CD4-positive, alpha-beta T cell treated with Interleukin-1 beta for 1 hour (primary cell): Measurements from ENCODE around the gene ANGPTL2.

Experiments
- DNase-seq, 2 donors: peaks; one replicate each; pipeline ENCODE4 v3.0.0-alpha.2; 2020 to 2022

ANGPTL2 gene

GRCh38 chr9:127116088-127116726, 6.2 kb downstream of the ANGPTL2 start:
- no peak for DNase-seq

DNA sequence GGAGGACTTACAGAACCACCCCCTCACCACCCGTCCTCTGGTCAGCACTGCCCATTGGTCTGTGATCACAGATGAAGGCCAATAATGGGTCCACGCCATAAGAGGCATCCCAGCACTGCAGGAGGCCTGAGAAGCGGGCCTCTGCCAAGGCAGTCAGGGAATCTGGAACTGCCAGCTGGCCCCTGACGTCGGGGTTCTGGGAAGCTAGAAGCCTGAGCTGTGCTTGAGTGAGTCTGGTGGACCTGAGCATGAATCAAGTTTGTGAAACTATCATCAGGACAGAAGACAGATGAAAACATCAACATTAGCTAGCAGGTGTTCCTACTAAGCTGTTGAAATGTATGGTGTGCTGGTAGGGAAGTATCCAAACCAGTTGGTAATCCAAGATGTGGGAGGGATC, 7.8 kb downstream of the ANGPTL2 start:
- DNase-seq: no peak

- DNase-seq: no peak
Measured at GRCh38 chr9:127113191-127113972, 9.1 kb downstream of the ANGPTL2 start.

DNA sequence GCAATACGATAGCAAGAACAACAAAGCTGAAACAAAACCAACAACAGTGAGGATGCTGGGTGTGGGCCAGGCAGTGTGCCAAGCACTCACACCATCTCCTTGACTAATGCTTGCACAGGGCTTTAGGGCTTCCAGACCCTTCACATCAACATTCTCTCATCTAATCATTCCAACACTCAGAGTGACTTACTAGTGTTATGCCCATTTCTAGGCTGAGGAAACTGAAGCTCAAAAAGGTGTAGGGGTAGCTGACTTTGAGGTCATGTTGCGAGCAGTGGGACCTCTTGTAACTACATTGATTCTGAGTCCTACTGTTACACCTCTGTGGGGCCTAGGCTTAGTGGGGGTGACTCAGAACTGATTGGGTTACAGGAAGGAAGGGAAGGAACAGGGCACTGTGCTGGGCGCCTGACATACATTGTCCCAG, 9.7 kb downstream of the ANGPTL2 start:
- DNase-seq: no peak

GRCh38 chr9:127112056-127112455, 10.4 kb downstream of the ANGPTL2 start:
- no peak for DNase-seq

DNA sequence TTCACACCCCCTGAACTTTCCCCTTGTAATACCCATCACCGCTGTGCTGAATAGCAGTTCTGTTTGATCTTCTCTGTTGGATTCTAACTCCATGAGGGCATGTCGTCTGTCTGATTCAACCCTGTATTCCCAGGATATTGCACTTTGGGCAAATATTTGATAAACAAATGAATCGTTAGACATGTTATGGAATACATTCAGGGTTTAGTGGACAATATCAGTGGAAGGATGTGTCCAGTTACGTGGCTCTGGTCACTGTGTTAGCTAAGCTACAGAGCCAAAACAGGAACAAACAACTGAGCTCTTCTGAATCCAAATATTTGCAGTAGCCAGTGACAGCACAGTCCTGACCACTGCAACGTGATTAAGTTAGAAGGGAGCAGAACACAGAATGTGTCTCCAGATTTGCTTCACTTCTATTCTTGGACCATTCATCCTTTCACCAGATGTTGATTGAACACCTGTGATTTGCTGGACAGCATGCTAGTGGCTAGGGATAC, 13.2 kb downstream of the ANGPTL2 start:
- no peak for DNase-seq

DNA sequence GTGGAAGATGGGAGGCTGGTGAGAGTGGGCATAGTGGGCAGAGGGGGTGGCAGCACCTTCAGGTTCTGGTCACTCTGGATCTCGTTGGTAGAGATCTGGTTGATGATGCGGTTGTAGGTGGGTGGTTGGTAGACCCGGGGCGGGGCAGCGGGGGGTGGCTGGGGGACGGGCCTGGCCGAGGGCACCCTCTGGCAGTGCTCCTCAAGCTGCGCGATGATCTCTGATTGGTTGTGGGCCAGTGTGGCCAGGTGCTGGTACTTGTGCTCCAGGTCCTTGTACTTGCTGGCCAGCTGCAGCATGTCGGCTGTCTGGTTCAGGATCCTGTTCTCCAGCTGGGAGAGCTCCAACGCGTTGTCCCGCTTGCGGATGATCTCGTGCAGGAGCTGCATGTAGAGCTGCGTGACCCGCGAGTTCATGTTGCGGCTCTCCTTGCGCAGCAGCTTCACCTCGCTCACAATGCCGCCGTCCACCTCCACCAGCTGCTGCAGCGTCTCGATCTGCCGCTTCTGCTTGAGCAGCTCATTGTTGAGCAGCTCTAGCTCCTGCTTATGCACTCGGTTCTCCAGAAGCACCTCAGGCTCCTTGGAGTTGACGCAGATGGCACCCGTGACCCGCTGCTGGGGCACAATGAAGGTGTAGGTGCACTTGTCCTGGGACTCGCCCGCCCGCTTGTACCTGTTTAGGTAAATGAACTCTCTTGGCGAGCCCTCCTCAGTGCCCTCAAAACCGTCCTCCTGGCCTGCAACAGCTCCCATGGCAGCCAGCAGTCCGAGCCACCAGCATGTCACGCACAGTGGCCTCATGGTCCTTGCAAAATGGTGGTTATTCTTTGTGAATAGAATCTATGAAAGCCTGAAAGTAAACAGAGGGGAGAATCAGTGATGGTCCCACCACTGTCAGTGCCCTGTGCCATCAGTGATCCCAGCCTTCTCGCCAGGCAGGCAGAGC, 14.2 kb downstream of the ANGPTL2 start:
- no peak for DNase-seq

- DNase-seq: no peak
Measured at GRCh38 chr9:127107171-127107928, 15.1 kb downstream of the ANGPTL2 start.

- DNase-seq: no peak
Measured at GRCh38 chr9:127106466-127106855, 16.0 kb downstream of the ANGPTL2 start.

- DNase-seq: no peak
Measured at GRCh38 chr9:127105805-127106465, 16.5 kb downstream of the ANGPTL2 start.

GRCh38 chr9:127104581-127105311, 17.7 kb downstream of the ANGPTL2 start:
- DNase-seq: no peak

GRCh38 chr9:127102788-127103187, 19.6 kb downstream of the ANGPTL2 start:
- DNase-seq: no peak

DNA sequence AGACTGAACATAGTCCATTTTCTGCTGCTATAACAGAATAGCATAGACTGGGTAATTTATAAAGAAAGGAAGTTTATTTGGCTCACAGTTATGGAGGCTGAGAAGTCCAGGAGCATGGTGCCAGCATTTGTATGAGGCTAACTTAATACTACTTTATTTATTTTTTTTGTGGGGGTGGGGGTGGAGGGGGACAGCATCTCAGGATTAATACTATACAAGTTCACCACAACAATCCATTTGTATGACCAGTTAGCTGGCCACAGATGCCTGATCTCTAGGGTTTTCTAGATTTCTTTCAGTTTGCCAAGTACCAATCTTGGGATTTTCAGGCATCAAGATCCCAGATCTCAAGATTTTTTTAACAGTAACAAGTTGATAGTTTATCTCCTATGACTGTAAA, 20.3 kb downstream of the ANGPTL2 start:
- no peak for DNase-seq

GRCh38 chr9:127099664-127100063, 22.8 kb downstream of the ANGPTL2 start:
- no peak for DNase-seq

DNA sequence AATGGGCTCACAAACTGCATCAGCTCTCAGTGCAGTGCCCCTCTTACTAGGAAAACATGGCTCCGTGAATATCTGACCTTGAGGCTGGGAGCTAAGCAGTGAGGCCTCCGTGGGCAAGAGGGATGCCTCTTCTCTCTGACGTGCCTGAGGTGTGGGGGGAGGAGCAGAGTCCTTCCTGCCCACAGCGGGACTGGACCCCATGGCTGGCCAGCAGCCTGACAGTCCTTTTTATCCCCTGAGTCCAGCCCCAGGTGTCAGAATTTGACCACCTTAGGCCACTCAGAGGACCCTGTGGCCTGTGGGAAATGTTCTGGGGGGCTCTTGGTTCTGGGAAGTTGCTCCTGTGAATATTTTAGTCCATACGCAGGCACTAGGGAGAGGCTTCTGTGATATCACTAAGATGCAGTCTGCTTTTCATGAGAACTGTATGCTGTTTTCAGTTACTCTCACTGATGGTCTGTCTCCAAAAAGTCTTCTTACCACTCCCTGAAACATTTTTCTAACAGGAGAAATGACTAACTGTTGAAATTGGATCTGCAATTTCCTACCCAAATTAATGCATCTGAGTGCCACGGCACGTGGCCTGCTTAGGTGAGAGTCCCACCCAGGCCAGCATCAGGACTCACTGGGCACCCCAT, 23.4 kb downstream of the ANGPTL2 start:
- no peak for DNase-seq

- no peak for DNase-seq
Measured at GRCh38 chr9:127097683-127098082, 24.8 kb downstream of the ANGPTL2 start.

- DNase-seq: no peak
Measured at GRCh38 chr9:127096208-127096607, 26.2 kb downstream of the ANGPTL2 start.

GRCh38 chr9:127095411-127095810, 27.0 kb downstream of the ANGPTL2 start:
- no peak for DNase-seq

GRCh38 chr9:127093319-127094020, 29.0 kb downstream of the ANGPTL2 start:
- no peak for DNase-seq

DNA sequence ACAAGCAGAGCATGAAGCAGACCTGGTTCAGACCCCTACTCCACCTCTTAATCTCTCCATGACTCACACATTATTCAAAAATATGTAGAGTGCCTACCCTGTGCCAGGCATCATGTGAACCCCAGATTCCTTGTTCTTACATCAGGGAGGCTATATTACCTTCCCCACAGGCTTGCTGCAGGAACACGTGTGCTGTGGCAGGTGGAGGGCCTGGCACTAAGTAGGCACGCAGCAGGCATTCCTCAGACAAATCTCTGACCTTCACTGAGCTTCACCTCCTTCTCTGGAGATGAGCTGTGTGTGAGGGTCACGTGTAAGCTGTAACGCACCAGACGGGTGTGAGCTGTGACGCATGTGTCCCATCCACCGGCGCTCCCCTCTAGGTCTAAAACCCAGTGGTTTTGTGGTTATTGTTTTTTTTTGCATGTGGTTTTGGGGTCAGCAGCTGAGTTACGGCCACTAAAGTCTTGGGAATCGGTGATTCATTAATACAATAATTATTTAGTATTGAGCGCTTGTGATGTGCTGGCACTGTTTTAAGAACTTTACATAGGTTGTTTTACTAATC, 30.3 kb downstream of the ANGPTL2 start:
- no peak for DNase-seq
